K562 (cell line): ENCODE measurements around the gene DAPK1. TPM values are rescaled to one million over a fixed set of nuclear protein-coding genes. Genes with fewer than 3 reads are reported as not detected.

Experiments used
- ATAC-seq: fragments of 200-7000 bp; cut with Tn5 transposase; 3 replicates; pipeline ENCODE4 v1.9.1; 2020; ENCODE audit warnings: moderate library complexity
- BruUV-seq: library from RNA; stranded (reverse); fragments of 400-500 nt; replicated peaks from 2 replicates; lab custom pipeline; 2021; lab: Mats Ljungman, UMichigan
- CTCF ChIA-PET: fragments of 300-600 bp; formaldehyde crosslinking; extraction: SDS; loops from one replicate; lab custom pipeline; 2021; ENCODE audit warnings: low intra/inter-chr PET ratio; lab: Yijun Ruan, JAX
- POLR2A ChIA-PET: fragments of 300-600, 350-650 bp; sonication (Branson Sonifier 250); formaldehyde crosslinking; extraction: SDS; loops from one replicate; lab custom pipeline; 2021; ENCODE audit warnings: antibody characterized with exemption, inconsistent platforms; lab: Yijun Ruan, JAX
- DNase-seq, 4 experiments: peaks; one replicate each; pipeline versions ENCODE4 v3.0.0 to v3.0.0-alpha.2; 2011 to 2018; ENCODE audit warnings: low spot score in 3 of 4, mixed read lengths in 3 of 4; ENCODE audit errors: extremely low read depth in 1 of 4
- FAIRE-seq: peaks from 2 replicates; lab custom pipeline; 2011; peaks lifted over from hg19 to GRCh38; lab: Jason Lieb, UNC
- H2AFZ ChIP-seq: 2 replicates; pipeline ENCODE4 v1.6.0; 2011; ENCODE audit warnings: low read depth, low read length, control low read depth, inconsistent platforms
- H3K27ac ChIP-seq: fragments of 200-600 bp; 3 replicates; pipeline ENCODE4 v1.8.0; 2011; ENCODE audit warnings: low read depth, mild to moderate bottlenecking, control low read depth, inconsistent platforms, low read length, moderate library complexity, mixed read lengths; ENCODE audit errors: extremely low read depth
- H3K27me3 ChIP-seq, 2 experiments: fragments of 300-600 bp in 1 of 2; 2 replicates in 1 of 2; 3 replicates in 1 of 2; pipeline versions ENCODE4 v1.6.0 to v1.8.0; 2011; ENCODE audit warnings: inconsistent platforms in 2 of 2, low read length in 2 of 2, mild to moderate bottlenecking in 1 of 2, mixed read lengths in 1 of 2, moderate library complexity in 1 of 2; ENCODE audit not compliant: control insufficient read depth in 2 of 2, insufficient read depth in 2 of 2
- H3K36me3 ChIP-seq: fragments of 300-600 bp; 3 replicates; pipeline ENCODE4 v1.8.0; 2011; ENCODE audit warnings: mild to moderate bottlenecking, low read length, inconsistent platforms; ENCODE audit not compliant: control insufficient read depth, insufficient read depth
- H3K4me1 ChIP-seq, 2 experiments: fragments of 200-600 bp in 1 of 2; replicated peaks in 1 of 2; 2 replicates in 1 of 2; 3 replicates in 1 of 2; pipeline versions ENCODE4 v1.5.1 to v1.8.0; 2011; ENCODE audit warnings: inconsistent platforms in 2 of 2, low read length in 2 of 2, mild to moderate bottlenecking in 1 of 2, mixed read lengths in 1 of 2, moderate library complexity in 1 of 2; ENCODE audit not compliant: control insufficient read depth in 2 of 2, insufficient read depth in 2 of 2
- H3K4me2 ChIP-seq: 2 replicates; pipeline ENCODE4 v1.6.1; 2011; ENCODE audit warnings: low read length, control low read depth, inconsistent platforms, mixed read lengths; ENCODE audit not compliant: insufficient read depth
- H3K4me3 ChIP-seq: fragments of 200-600 bp; sonication (generic), shearing (Covaris generic); 2 replicates; pipeline ENCODE4 v1.5.1; 2016; ENCODE audit warnings: control low read depth, inconsistent platforms
- H3K79me2 ChIP-seq: fragments of 200-600 bp; 3 replicates; pipeline ENCODE4 v1.8.0; 2011; ENCODE audit warnings: low read length, inconsistent platforms; ENCODE audit not compliant: control insufficient read depth, insufficient read depth
- H3K9ac ChIP-seq, 2 experiments: 2 replicates each; pipeline versions ENCODE4 v1.6.0 to v1.6.1; 2011; ENCODE audit warnings: low read depth in 2 of 2, low read length in 2 of 2, control low read depth in 1 of 2, inconsistent platforms in 1 of 2, mild to moderate bottlenecking in 1 of 2, mixed read lengths in 1 of 2; ENCODE audit not compliant: insufficient read depth in 1 of 2
- H3K9me1 ChIP-seq: one replicate; pipeline ENCODE4 v1.6.0; 2011; ENCODE audit warnings: inconsistent platforms, mild to moderate bottlenecking, low read length, moderate library complexity; ENCODE audit not compliant: control insufficient read depth, insufficient read depth
- H3K9me3 ChIP-seq: replicated peaks from 2 replicates; pipeline ENCODE4 v1.5.1; 2011; ENCODE audit warnings: low read depth, low read length, inconsistent platforms; ENCODE audit not compliant: control insufficient read depth, insufficient read depth
- H4K20me1 ChIP-seq: replicated peaks from 2 replicates; pipeline ENCODE4 v1.6.1; 2011; ENCODE audit warnings: low read length, inconsistent platforms, mixed read lengths; ENCODE audit not compliant: control insufficient read depth, insufficient read depth
- ARID3B ChIP-seq: fragments of 250-450 bp; sonication (Bioruptor Pico); IDR thresholded peaks from 2 replicates; pipeline ENCODE4 v1.4.0; 2020; ENCODE audit warnings: borderline replicate concordance
- CBX8 ChIP-seq: fragments of 200-600 bp; sonication (generic); IDR thresholded peaks from 2 replicates; pipeline ENCODE4 v1.6.1; 2012; ENCODE audit warnings: borderline replicate concordance, mixed run types, low read depth, mild to moderate bottlenecking, moderate library complexity, mixed read lengths, low read length, control low read depth, inconsistent platforms; ENCODE audit not compliant: poor library complexity, severe bottlenecking; ENCODE audit errors: extremely low read depth
- RAD51 ChIP-seq: fragments of 450-650 bp; IDR thresholded peaks from 2 replicates; pipeline ENCODE4 v1.7.1; 2016; ENCODE audit warnings: low read depth, mild to moderate bottlenecking, borderline replicate concordance
- RBM25 ChIP-seq: fragments of 200-400 bp; formaldehyde crosslinking; IDR thresholded peaks from 2 replicates; pipeline ENCODE4 v1.6.1; 2018; ENCODE audit warnings: low read length, low read depth, moderate library complexity; ENCODE audit not compliant: severe bottlenecking
- SRSF7 ChIP-seq: fragments of 200-400 bp; formaldehyde crosslinking; optimal IDR thresholded peaks from 2 replicates; pipeline ENCODE3; 2017; ENCODE audit warnings: mild to moderate bottlenecking, low read depth, low read length
- TAF1 ChIP-seq: IDR thresholded peaks from 2 replicates; pipeline ENCODE4 v1.6.1; 2011; ENCODE audit warnings: mild to moderate bottlenecking, low read length, moderate library complexity; ENCODE audit not compliant: insufficient read depth, control insufficient read depth, severe bottlenecking; ENCODE audit errors: extremely low read depth
- WGBS: fragments of 100-300 bp; shearing (Covaris generic); methylation state at CpG from one replicate; pipeline ENCODE4 v1.1.6; 2016; ENCODE audit warnings: low coverage, mixed read lengths; ENCODE audit not compliant: insufficient coverage; ENCODE audit errors: missing lambda C conversion rate; 5-methylcytosine and 5-hydroxymethylcytosine counted together
- in situ Hi-C: fragments of 300-500 bp; cut with MboI; formaldehyde crosslinking; loops from 4 replicates; pipeline ENCODE4 v1.15.0; 2018; ENCODE audit warnings: inconsistent platforms, mixed read lengths
- intact Hi-C: fragments of 100-400 bp; cut with micrococcal nuclease; formaldehyde crosslinking; loops from 2 replicates; pipeline ENCODE4 v1.14.2; 2022
- polyA plus RNA-seq, 8 experiments: library from polyadenylated mRNA; depleted of rRNA in 4 of 8; stranded (reverse) in 5 of 8; unstranded in 3 of 8; fragments of >200 nt; fragmentation: Nextera tagmentation in 2 of 8; fragmentation: Illumina TruSeq in 1 of 8; extraction: Ambion mirVana in 2 of 8; extraction: Trizol in 1 of 8; gene quantifications; 2 replicates each; pipeline versions ENCODE4 v1.2.1 to v1.2.3, GENCODE V29; 2011 to 2014; ENCODE audit warnings: inconsistent platforms in 1 of 8, missing spikeins in 1 of 8
- total RNA-seq, 7 experiments: library from RNA; depleted of rRNA in 6 of 7; stranded (reverse); fragments of >200 nt in 6 of 7; fragmentation: Illumina TruSeq in 2 of 7; extraction: Trizol in 2 of 7; gene quantifications; 2 replicates each; pipeline versions ENCODE4 v1.2.1 to v1.2.3, GENCODE V29; 2011 to 2021; ENCODE audit warnings: low replicate concordance in 1 of 7

DAPK1 gene
- total and polyA plus RNA-seq, 9 of the 15 experiments (the other 6 are each of a cell fraction or from before 2014, with no cell fraction given) = 1.7 to 26.4 (median 15.8) TPM

- TF ChIP-seq CBX8 (no peak), TAF1 (no peak)
Measured at GRCh38 chr9:87686520-87687090, 188.9 kb downstream of the DAPK1 start (continued).

GRCh38 chr9:87687207-87687606 lies 189.5 kb downstream of the DAPK1 start:
- H3K27me3 ChIP-seq = no peaks in the 10 kb centered on the region
- H2AFZ ChIP-seq = no peak overlapping the region
- ATAC-seq (no peak), FAIRE-seq (no peak), DNase-seq (no peak)
- in situ Hi-C loops = loop anchor here (25.0 kb wide), 1 partner anchor 625 kb away; no protein-coding TSS in a partner anchor
- no peaks in the 10 kb centered on the region for H3K9me3 ChIP-seq
- H3K4me1 ChIP-seq = peaks cover 10 to 14% of the 10 kb centered on the region in 2 experiments; a peak in 4 of 5 replicates
- H3K27ac ChIP-seq = no peak overlapping the region
- ChIA-PET POLR2A (interaction anchor here (1.5 kb wide), 1 partner anchor 27 kb away, joined by 5 read pairs; no protein-coding TSS in a partner anchor), CTCF (no interaction called here)
- H3K4me3 ChIP-seq = no peak overlapping the region
- H3K4me2 ChIP-seq = no peak overlapping the region
- TF ChIP-seq SRSF7 (no peak), ARID3B (CRISPR knock-in tag) (no peak), RAD51 (no peak), RBM25 (no peak)
- BruUV-seq = no TSS peak
- H4K20me1 ChIP-seq = no peaks in the 10 kb centered on the region
- peaks cover 25% of the 10 kb centered on the region for H3K36me3 ChIP-seq
- H3K79me2 ChIP-seq = no peaks in the 10 kb centered on the region
- WGBS = 64% methylated on average over 4 of the region's 4 CpGs
- H3K9me1 ChIP-seq = no peaks in the 10 kb centered on the region
- intact Hi-C loops = loop anchor here (2.0 to 10.0 kb wide), 2 partner anchors 40 to 358 kb away; partner anchors contain the start of gene CTSL
- no peak overlapping the region for H3K9ac ChIP-seq
